Suprapubic skin (tissue), 4 donors: Measurements from ENCODE around the gene PRSS27. TPM values are rescaled to one million over a fixed set of nuclear protein-coding genes. Genes with fewer than 3 reads are reported as not detected.
A peak's percentile ranks its signal among the peaks of the same experiment; 100 is the strongest.

Source experiments
- DNase-seq, 2 donors: peaks; one replicate each; pipeline ENCODE4 v3.0.0-alpha.2; 2019; ENCODE audit warnings: low spot score in 2 of 2
- H3K27ac ChIP-seq: fragments of 200-600 bp; sonication (generic); one replicate; pipeline ENCODE4 v1.5.1; 2019
- H3K27me3 ChIP-seq: fragments of 200-600 bp; sonication (generic); one replicate; pipeline ENCODE4 v1.5.1; 2019
- H3K36me3 ChIP-seq: fragments of 200-600 bp; sonication (generic); one replicate; pipeline ENCODE4 v1.5.1; 2019
- H3K4me1 ChIP-seq: fragments of 200-600 bp; sonication (generic); one replicate; pipeline ENCODE4 v1.5.1; 2019
- H3K4me3 ChIP-seq: fragments of 200-600 bp; sonication (generic); one replicate; pipeline ENCODE4 v1.5.1; 2019; ENCODE audit warnings: mild to moderate bottlenecking
- H3K9me3 ChIP-seq: fragments of 200-600 bp; sonication (generic); one replicate; pipeline ENCODE4 v1.5.1; 2019
- CTCF ChIP-seq, 2 donors: fragments of 200-600 bp in 1 of 2; fragments of 450-650 bp in 1 of 2; sonication (generic) in 1 of 2; IDR thresholded peaks; one replicate each; pipeline ENCODE4 v1.5.1; 2016 to 2019; ENCODE audit warnings: antibody characterized with exemption in 2 of 2, mild to moderate bottlenecking in 1 of 2, moderate library complexity in 1 of 2
- EP300 ChIP-seq: sonication (generic); formaldehyde crosslinking; IDR thresholded peaks from one replicate; pipeline ENCODE4 v1.6.1; 2017; ENCODE audit warnings: antibody characterized with exemption
- POLR2A ChIP-seq, 2 donors: fragments of 450-650 bp; IDR thresholded peaks; one replicate each; pipeline ENCODE4 v1.6.1; 2017; ENCODE audit warnings: antibody characterized with exemption in 2 of 2, mild to moderate bottlenecking in 2 of 2, moderate library complexity in 2 of 2
- POLR2AphosphoS5 ChIP-seq, 3 donors: sonication (generic); formaldehyde crosslinking; IDR thresholded peaks; one replicate each; pipeline ENCODE4 v1.6.1; 2017; ENCODE audit warnings: antibody characterized with exemption in 3 of 3
- WGBS: methylation state at CpG from one replicate; pipeline ENCODE4 v1.1.5; 2018; 5-methylcytosine and 5-hydroxymethylcytosine counted together
- total RNA-seq, 4 donors: library from RNA; depleted of rRNA; stranded (reverse); fragments of >200 nt; gene quantifications; one replicate each; pipeline ENCODE4 v1.1.0, GENCODE V29; 2016

Gene PRSS27
- total RNA-seq, 4 donors from 2014 or later = 1.6 to 9.5 (median 5.6) TPM

GRCh38 chr16:2712063-2712441, 8.0 kb downstream of the PRSS27 start:
- no peak overlapping the region for H3K4me3 ChIP-seq
- no peak for DNase-seq
- H3K4me1 ChIP-seq = peaks cover 16% of the 10 kb centered on the region
- peaks cover 28% of the 10 kb centered on the region for H3K36me3 ChIP-seq
- WGBS = 65% methylated on average over 14 of the region's 14 CpGs
- TF ChIP-seq POLR2A (IDR thresholded peaks at IDR 0.05) (no peak), POLR2AphosphoS5 (IDR thresholded peaks at IDR 0.05) (no peak), EP300 (no peak), CTCF (IDR thresholded peaks at IDR 0.05) (no peak)
- H3K27me3 ChIP-seq = peaks cover 3% of the 10 kb centered on the region
- H3K9me3 ChIP-seq = no peaks in the 10 kb centered on the region
- no peak overlapping the region for H3K27ac ChIP-seq

GRCh38 chr16:2711370-2712062, 8.5 kb downstream of the PRSS27 start:
- H3K27me3 ChIP-seq = peaks cover 3% of the 10 kb centered on the region
- 47% methylated on average over 12 of the region's 22 CpGs for WGBS
- H3K27ac ChIP-seq = no peak overlapping the region
- DNase-seq = no peak
- no peaks in the 10 kb centered on the region for H3K9me3 ChIP-seq
- no peak for TF ChIP-seq EP300
- TF ChIP-seq CTCF (IDR thresholded peaks at IDR 0.05) = no peak
- no peak for TF ChIP-seq POLR2AphosphoS5 (IDR thresholded peaks at IDR 0.05)
- TF ChIP-seq POLR2A (IDR thresholded peaks at IDR 0.05) = no peak
- H3K4me3 ChIP-seq = no peak overlapping the region
- peaks cover 33% of the 10 kb centered on the region for H3K36me3 ChIP-seq
- H3K4me1 ChIP-seq = peaks cover 16% of the 10 kb centered on the region

GRCh38 chr16:2710711-2711231, 9.3 kb downstream of the PRSS27 start:
- Histone ChIP-seq H3K4me3 (no peak overlapping the region), H3K27me3 (peaks cover under 1% of the 10 kb centered on the region), H3K27ac (no peak overlapping the region), H3K4me1 (peaks cover 12% of the 10 kb centered on the region), H3K36me3 (peaks cover 40% of the 10 kb centered on the region), H3K9me3 (no peaks in the 10 kb centered on the region)
- TF ChIP-seq POLR2A (IDR thresholded peaks at IDR 0.05) (no peak), POLR2AphosphoS5 (IDR thresholded peaks at IDR 0.05) (no peak), CTCF (IDR thresholded peaks at IDR 0.05) (no peak), EP300 (no peak)
- WGBS = 35% methylated on average over 6 of the region's 11 CpGs
- DNase-seq = no peak

GRCh38 chr16:2710021-2710710, 9.9 kb downstream of the PRSS27 start:
- H3K27me3 ChIP-seq = no peaks in the 10 kb centered on the region
- no peak for DNase-seq
- no peak overlapping the region for H3K4me3 ChIP-seq
- no peak for TF ChIP-seq CTCF (IDR thresholded peaks at IDR 0.05)
- no peak for TF ChIP-seq POLR2AphosphoS5 (IDR thresholded peaks at IDR 0.05)
- TF ChIP-seq POLR2A (IDR thresholded peaks at IDR 0.05) = no peak
- no peak for TF ChIP-seq EP300
- 60% methylated on average over 1 of the region's 20 CpGs for WGBS
- peaks cover 7% of the 10 kb centered on the region for H3K4me1 ChIP-seq
- H3K36me3 ChIP-seq = peaks cover 47% of the 10 kb centered on the region
- H3K27ac ChIP-seq = no peak overlapping the region
- H3K9me3 ChIP-seq = no peaks in the 10 kb centered on the region

- Histone ChIP-seq H3K36me3 (peaks cover 52% of the 10 kb centered on the region), H3K27me3 (no peaks in the 10 kb centered on the region), H3K27ac (no peak overlapping the region), H3K4me1 (peaks cover 7% of the 10 kb centered on the region), H3K4me3 (no peak overlapping the region), H3K9me3 (no peaks in the 10 kb centered on the region)
- peak in 1 of 2 donors; percentile 51 for DNase-seq
- no peak for TF ChIP-seq CTCF (IDR thresholded peaks at IDR 0.05)
- TF ChIP-seq EP300 = no peak
- no peak for TF ChIP-seq POLR2AphosphoS5 (IDR thresholded peaks at IDR 0.05)
- no peak for TF ChIP-seq POLR2A (IDR thresholded peaks at IDR 0.05)
- WGBS = 94% methylated on average over 6 of the region's 10 CpGs
Measured at GRCh38 chr16:2709588-2709984, 10.4 kb downstream of the PRSS27 start.
